NB4 (cell line): ENCODE measurements around the gene ULBP1.

ENCODE experiments used
- POLR2A ChIP-seq: IDR thresholded peaks from 2 replicates; pipeline ENCODE4 v1.6.1; 2011; ENCODE audit warnings: mild to moderate bottlenecking; ENCODE audit not compliant: insufficient read length; ENCODE audit errors: extremely low read depth
- TF ChIP-seq, protein P1 (sequence below): IDR thresholded peaks from one replicate; pipeline ENCODE4 v1.5.1; 2012; ENCODE audit warnings: low read depth, low read length

DNA sequence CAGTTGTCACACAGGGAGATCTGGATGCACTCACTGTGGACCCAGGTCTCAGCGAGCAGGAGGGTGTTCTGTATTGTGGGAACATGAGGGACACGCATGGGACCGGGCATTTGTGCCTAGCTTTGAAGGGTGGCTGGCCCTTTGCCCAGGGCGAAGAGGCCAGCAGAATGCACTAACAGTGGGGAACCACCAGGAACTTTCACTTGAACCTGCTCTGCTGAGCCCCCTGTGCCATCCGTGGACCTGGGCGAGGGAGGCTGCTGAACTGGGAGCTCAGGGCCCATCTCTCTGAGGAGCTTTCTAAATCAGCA is 23.1 kb upstream of the ULBP1 start:
- no peak for TF ChIP-seq POLR2A
- TF ChIP-seq, protein P1, sequence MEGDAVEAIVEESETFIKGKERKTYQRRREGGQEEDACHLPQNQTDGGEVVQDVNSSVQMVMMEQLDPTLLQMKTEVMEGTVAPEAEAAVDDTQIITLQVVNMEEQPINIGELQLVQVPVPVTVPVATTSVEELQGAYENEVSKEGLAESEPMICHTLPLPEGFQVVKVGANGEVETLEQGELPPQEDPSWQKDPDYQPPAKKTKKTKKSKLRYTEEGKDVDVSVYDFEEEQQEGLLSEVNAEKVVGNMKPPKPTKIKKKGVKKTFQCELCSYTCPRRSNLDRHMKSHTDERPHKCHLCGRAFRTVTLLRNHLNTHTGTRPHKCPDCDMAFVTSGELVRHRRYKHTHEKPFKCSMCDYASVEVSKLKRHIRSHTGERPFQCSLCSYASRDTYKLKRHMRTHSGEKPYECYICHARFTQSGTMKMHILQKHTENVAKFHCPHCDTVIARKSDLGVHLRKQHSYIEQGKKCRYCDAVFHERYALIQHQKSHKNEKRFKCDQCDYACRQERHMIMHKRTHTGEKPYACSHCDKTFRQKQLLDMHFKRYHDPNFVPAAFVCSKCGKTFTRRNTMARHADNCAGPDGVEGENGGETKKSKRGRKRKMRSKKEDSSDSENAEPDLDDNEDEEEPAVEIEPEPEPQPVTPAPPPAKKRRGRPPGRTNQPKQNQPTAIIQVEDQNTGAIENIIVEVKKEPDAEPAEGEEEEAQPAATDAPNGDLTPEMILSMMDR: no peak
